ENCODE measurements around the gene TCP10L.
"Not testable (repeated sequence)": the region's sequence is repeated elsewhere in the genome, so short reads cannot be mapped to it uniquely, and the experiment has no call there.

TCP10L gene

GRCh38 chr21:32562915-32563314 lies 22.4 kb downstream of the TCP10L start:
- no peak for TF ChIP-seq ZFX (IDR thresholded peaks at IDR 0.05)
- TF ChIP-seq CTCF (conservative IDR thresholded peaks at IDR 0.05) = no peak
- H3K27ac ChIP-seq = no peak overlapping the region

GRCh38 chr21:32562426-32562825 lies 22.9 kb downstream of the TCP10L start:
- TF ChIP-seq CTCF (conservative IDR thresholded peaks at IDR 0.05) (peak; percentile 19), ZFX (IDR thresholded peaks at IDR 0.05) (no peak)
- no peak overlapping the region for H3K27ac ChIP-seq

GRCh38 chr21:32561476-32561875 lies 23.8 kb downstream of the TCP10L start:
- not testable (repeated sequence) for H3K27ac ChIP-seq

- TF ChIP-seq CTCF (conservative IDR thresholded peaks at IDR 0.05) = no peak
- TF ChIP-seq ZFX (IDR thresholded peaks at IDR 0.05) = no peak
- no peak overlapping the region for H3K27ac ChIP-seq
Measured at GRCh38 chr21:32560896-32561295, 24.4 kb downstream of the TCP10L start.

GRCh38 chr21:32559006-32559610 lies 26.2 kb downstream of the TCP10L start:
- H3K27ac ChIP-seq = no peak overlapping the region
- TF ChIP-seq ZFX (IDR thresholded peaks at IDR 0.05) (no peak), CTCF (conservative IDR thresholded peaks at IDR 0.05) (no peak)

- TF ChIP-seq ZFX (IDR thresholded peaks at IDR 0.05) = no peak
- TF ChIP-seq CTCF (conservative IDR thresholded peaks at IDR 0.05) = no peak
- H3K27ac ChIP-seq = no peak overlapping the region
Measured at GRCh38 chr21:32558106-32558505, 27.2 kb downstream of the TCP10L start.

- TF ChIP-seq ZFX (IDR thresholded peaks at IDR 0.05) (no peak), CTCF (conservative IDR thresholded peaks at IDR 0.05) (no peak)
- no peak overlapping the region for H3K27ac ChIP-seq
Measured at GRCh38 chr21:32554832-32555638, 30.3 kb downstream of the TCP10L start.
